ENCODE measurements around the gene SLC17A4.

Gene SLC17A4

DNA sequence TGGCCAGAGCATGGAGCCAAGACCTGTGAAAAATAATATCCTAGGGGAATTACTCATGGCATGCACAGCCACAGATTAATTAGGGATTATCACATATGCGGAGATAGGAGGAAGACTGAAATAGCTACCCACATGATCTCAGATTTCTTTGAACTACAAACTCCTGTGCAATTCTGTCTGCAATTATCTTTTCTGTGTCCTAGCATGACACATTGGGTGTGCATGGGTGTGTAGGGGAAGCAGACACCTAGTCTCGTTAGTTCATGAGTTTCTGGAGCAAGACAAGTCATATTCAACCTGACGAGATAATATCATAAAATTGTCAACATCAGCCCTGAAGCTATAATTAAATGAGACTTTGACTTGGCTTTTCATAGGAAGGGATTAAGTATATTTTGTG, 3.6 kb upstream of the SLC17A4 start:
- DNase-seq (ENCODE audit: low read depth): no peak

DNA sequence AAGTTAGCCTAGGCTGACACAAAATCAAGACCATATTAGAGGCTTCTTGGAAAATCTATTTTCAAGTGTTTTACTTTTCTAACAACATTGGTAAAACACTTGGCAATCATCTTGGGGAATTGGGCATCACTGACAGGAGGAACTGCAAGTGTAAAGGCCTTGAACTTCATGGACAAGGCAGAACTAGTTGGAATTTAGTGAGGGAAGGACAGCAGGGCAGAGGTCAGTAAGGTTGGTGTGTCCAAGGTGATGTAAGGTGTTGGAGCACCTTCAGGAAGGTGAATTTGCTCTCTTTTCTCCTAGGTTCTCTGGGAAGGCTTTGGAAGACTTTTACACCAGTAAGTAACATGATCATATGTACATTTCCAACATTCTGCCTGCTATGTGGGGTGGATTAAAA, 1.5 kb upstream of the SLC17A4 start:
- DNase-seq (ENCODE audit: low read depth): no peak

DNA sequence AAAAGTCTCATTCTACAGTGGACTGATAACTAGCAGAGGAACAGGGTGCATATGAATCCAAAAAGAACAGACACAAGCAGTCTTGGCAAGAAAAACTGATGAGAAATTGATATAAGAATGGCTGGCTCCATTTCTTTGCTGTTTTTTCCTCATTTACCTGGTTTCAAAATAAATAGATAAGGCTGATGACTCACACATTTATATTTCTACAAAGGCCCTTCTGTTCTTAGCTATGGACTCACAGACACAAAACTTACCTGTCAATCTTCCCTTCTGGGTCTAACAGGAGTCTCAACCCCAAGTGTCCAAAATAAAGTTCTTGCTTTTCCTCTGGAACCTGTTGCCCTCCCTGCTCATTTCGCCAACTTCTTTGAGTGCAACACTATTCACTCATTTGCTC, 941 bp downstream of the SLC17A4 start:
- DNase-seq (ENCODE audit: low read depth): no peak

DNA sequence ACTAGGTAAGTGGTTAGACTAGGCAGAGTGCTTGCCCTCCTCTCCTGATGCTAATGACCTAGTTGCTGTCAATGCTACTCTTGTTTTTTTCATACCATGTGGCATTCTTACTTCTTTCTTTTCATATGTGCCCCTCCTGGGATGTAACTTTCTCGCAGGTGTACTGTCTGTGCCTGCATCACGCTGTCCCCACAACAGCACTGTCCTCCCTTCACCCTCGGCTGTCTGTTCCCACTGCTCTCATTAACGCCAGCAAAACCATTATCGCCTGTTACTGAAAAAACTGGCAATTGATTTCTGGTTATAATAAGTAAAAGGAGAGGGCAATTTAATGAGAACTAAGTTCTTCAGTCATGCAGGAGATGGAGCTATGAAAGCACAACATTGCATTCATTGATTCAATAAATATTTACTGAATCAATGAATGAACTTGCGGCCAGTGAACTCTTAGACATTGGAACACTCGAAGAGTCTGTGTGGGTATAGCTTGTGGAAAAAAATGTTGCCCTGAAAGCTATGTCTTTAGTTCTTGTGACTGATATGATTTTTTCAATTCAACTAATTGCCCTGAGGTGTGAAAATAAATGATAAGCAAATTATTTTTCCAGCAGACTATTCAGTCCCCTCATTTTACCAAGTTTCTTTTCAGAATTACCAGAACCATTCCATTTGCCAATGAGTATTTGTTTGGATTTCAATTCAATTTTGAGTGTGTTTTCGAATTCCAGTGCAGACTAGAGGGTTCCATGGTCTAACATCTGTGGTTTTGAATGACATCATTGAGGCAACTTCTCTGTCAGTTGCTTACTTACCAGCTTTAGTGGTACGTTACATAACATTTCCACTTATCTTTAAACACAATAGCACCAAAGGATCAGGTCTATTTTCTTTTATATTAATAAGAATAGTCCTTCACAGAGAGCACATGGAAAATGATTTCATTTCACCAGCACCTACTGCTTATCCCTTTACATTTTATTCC, 2.1 kb downstream of the SLC17A4 start:
- DNase-seq (ENCODE audit: low read depth): no peak

DNA sequence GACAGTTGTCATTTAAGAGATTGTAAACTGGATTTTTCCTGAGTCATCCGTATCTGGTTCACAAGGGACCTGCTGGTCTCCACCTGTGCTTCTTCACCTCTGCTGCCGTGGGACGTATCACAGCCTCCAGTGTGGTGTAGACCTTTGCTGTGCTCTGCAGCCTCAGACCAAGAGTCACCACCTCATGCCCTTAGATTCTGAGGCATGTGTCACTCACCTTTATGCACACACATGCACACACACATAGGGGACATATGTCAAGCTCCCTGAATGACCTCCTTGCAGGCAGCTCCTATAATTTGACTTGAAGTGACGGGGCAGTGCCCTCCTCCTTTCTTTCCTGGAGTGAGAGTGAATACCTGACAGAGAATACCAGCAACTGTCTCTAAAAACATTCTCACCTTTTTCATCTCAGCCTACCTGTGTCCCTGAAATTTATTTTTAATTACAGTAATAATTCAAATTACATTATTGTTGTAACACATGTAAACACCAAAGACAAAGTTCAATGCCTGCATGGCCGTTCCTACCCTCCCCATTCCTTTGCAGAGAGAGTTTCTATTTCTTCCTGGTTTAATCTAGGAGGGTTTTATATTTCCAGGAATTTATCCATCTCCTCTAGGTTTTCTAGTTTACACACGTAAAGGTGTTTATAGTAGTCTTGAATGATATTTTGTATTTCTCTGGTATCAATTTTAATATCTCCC, 3.5 kb downstream of the SLC17A4 start:
- no peak for DNase-seq (ENCODE audit: low read depth)

DNA sequence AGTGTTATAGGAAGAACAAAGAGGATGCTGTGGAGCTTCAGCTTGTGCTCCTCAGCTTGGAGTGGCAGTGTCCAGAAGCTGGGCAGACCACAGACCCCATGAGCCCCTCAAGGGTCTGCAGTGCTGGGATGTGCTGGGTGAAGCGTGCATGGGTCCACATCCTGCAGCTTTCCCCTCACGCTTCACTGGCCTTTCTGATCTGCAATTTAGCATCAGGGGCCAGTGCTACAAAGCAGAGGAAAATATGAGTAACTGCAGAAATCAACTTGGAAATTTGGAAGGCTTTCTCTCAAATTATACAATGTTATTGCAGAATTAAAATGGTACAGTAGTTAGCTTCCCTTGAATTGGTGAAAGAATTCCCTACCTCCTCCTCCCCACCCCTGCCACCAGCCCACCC, 10.1 kb downstream of the SLC17A4 start:
- DNase-seq (ENCODE audit: low read depth): no peak

DNA sequence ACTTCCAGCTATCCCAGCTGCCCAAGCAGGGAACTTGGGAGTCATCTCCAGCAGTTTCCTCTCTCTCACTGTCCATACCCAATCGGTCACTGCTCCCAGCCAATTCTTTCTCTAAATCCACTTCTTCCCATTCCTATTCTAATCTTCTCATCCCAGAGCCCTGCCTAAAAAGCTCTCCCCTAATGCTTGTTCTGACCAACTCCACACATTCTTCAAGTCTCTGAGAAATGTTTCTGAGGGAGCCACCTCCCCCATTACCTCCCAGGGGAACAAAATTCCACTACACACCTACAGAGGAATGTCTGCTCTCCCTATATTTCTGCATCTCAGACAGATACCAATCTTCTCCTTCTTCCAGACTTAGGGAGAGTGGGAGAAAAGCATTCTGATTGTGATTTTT, 14.0 kb downstream of the SLC17A4 start:
- DNase-seq (ENCODE audit: low read depth): no peak

DNA sequence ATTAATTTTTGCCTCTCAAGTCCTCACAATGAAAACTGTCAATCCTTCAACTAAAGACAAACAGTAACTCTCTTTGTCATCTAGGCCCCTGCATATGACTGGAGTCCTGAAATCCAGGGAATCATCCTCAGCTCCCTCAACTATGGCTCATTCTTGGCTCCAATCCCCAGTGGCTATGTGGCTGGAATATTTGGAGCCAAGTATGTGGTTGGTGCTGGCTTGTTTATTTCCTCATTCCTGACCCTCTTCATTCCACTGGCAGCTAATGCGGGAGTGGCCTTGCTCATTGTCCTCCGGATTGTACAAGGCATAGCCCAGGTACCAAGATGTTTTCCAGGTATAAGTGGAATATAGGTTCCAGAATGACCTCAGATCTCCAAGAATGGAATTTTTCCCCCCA, 15.4 kb downstream of the SLC17A4 start:
- no peak for DNase-seq (ENCODE audit: low read depth)

DNA sequence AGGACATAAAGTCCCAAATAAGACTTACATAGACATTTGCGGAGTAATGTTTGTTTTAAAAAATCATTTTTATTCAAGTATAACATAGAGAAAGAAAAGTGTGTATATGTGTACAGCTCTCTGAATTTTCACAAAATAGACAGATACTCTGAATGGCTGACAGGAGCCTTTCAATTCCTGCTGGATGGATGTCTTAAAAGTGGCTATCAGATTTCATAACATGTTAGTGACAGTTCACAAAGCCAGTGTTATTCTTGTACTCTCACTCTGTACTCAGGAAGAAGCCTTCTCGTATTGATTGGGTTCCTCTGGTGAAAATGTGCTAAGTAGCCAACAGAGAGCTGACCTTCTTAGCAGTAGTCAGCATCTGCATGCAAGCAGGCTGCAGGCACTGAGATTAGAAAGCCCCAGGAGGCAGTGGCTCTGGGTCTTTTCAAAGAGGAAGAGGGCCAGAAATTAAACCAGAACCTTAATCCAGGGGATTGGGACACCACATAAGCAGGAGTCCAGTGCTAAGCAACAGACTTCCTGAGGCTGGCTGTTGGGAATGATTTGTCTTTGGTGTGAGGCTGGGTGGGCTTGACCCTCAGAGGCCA, 19.7 kb downstream of the SLC17A4 start:
- DNase-seq (ENCODE audit: low read depth): no peak

DNA sequence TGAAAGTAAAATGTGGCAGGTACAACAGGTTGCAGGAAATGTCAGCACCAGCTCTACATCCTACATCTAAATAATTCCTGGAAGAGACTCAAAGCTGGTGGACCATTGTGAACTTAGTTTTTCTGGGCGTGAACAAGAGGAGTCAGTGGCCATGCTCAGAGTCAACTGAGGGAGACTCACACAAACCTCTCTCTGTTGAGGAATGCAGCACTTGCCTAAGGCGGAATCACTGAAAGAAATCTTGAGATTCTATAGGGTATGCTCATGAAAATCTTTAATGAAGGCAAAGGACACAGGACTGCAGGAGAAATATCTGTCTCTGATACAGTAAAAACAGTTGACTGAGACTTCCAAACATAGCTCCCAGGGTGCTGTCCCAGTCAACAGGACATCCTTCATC, 22.5 kb downstream of the SLC17A4 start:
- no peak for DNase-seq (ENCODE audit: low read depth)

DNA sequence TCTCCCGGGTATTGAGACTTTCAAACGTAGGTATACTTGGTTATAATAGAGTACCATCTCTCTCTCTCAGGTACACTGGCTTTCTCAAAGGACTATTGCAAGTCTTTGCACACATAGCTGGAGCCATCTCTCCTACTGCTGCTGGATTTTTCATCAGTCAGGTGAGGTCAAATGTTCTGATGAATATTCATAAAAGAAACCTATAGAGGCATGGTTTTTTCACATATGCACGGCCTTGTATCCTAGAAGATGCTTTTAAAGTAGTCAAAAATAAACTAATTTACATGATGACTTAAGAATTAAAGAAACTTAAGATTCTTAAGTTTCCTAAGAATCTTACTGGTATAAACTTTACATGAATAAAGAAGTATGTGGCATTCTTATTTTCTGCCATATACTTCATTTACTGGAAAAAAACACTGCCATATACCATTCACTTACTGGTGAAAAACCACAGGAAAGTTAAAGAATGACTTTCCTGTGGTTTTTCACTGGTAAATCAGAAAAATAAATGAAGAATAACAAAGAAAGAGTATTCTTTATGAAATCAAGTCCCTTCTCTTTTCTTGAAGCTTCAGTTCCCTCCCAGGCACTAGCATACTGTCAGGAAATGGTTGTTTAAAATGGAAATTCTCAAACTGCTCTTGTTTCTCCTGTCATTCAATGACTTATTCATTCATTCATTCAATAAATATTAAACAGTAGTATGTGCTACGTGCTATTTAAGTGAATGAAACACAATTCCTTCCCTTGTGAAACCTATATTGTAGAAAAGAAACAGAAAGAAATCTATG, 23.5 kb downstream of the SLC17A4 start:
- no peak for DNase-seq (ENCODE audit: low read depth)

DNA sequence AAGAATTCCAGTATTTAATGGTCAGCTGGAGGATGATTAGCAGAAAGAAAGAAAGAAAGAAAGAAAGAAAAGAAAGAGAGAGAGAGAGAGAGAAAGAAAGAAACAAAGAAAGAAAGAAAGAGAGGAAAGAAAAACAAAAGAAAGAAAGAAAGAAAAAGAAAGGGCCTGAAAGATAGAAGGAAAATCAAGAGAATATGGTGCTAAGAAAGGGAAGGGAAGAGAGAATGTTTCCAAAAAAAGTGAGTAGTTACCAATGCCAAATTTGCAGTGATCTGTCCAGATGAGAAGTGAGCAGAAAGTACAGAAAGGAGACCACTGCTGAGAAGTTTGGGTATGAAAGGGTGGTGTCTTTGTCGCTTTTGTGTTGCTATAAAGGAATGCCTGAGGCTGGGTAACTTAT, 26.6 kb downstream of the SLC17A4 start:
- no peak for DNase-seq (ENCODE audit: low read depth)

DNA sequence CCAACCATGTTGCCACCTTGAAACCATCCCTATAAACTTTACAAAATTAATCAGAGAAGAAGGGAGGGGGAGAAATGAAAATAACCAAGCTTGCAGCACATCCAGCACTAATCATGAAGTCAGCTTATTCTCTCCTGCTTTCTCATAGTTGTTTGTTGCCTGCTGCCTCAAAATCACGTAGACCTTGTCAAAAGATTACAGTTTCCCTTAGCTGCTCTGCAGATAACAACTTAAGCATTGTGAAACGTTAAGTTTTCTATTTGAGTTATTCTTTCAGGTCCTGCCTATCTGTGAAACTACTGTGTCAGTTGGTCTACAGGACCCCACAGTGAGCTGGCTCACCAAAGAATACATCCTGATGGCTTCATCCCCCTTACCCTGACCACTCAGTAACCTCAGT, 32.9 kb downstream of the SLC17A4 start:
- DNase-seq (ENCODE audit: low read depth): no peak

DNA sequence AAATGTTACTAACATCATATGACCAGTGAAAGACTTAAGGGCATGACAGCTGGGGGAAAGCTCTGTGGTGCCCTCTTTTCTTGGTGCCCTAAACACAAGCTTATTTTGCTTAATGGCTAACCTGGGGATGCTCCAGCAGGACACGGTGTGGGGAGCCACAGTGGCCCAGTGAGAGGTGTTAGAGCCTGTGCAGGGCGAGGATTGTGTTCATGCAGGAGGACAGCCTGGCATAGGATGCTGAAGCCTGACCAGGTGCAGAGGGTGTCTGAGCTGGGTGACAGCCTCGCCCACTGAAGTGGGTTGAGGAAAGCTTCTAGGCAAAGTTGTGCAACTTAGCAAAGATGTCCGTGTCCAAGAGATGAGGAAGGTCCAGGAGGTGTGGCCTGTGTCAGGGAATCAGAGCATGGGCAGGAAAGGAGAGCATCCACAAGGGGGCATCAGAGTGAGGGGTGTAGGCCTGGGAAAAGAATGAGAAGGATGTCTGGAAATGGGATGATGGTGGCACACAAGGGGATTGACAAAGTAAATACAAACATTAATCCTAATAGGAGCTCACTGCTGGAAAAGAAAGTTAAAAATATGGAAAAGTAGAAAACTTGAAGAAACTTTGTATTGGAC, 33.9 kb downstream of the SLC17A4 start:
- no peak for DNase-seq (ENCODE audit: low read depth)

DNA sequence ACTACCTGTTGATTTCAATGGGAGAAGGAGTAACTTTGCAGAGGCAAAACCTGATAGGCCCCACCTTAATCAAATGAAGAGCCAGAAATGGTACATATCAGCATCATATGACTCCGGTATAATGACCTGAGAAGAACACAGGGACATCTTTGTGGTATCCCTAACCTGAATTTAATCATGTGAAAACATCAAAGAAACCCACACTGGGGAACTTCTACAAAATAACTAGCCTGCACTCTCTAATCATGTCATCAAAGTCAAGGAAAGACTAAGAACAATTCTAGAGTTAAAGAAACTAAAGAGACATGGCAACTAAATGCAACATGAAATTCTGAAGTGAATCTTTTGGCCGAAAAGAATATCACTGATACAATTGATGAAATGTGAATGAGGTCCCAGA, 34.9 kb downstream of the SLC17A4 start:
- no peak for DNase-seq (ENCODE audit: low read depth)

DNA sequence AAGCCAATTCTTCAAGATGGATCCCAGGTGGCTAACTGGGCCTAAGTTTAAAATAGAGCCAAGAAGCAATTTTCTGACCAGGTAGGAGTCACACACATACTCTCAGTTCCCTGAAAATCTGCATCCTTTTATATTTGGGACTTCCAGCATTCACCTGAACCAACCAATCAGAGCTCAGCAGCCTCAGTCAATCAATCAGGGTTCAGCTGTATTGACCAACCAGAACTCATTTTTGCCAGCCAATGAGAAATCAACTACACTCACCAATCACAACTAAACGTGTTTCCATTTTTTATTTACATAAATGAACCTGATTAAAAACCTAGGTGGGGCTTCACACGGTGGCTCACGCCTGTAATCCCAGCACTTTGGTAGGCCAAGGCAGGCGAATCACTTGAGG, 37.5 kb downstream of the SLC17A4 start:
- no peak for DNase-seq (ENCODE audit: low read depth)

DNA sequence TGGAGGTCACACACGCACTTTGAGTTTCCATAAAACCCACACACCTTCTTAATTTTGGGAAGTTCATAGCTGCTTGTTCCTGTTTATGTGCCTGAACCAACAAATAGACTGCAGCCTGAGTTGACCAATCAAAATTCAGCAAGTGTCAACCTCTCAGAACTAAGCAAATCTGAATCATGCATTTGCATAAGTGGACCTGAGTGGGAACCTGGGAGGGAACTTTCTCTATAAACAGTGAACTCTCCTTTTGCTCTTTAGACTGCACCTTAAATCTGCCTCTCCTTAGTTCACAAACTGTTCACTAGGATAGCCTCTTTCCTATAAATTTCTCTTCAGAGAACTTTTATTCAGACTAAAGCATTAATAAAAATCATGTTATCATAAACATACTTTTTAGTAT, 39.4 kb downstream of the SLC17A4 start:
- no peak for DNase-seq (ENCODE audit: low read depth)

DNA sequence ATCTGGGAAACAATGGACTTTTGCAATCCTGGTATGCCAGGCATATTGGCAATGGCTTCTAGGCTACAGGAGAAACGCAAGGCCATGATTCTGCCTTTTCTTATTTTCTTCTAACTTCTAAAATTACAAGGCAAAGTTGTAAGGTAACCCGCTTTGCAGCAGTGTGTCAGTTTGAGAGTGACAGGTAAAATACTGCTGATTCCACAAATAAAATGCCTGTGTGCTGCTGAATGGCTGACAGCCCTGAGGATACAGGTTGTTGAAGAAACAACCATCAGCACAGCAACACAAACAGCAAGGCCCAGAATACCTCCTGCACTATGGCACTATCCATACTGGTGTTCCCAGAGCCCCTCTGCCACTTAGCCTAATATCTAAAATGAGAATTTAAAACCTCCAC, 40.2 kb downstream of the SLC17A4 start:
- no peak for DNase-seq (ENCODE audit: low read depth)

DNA sequence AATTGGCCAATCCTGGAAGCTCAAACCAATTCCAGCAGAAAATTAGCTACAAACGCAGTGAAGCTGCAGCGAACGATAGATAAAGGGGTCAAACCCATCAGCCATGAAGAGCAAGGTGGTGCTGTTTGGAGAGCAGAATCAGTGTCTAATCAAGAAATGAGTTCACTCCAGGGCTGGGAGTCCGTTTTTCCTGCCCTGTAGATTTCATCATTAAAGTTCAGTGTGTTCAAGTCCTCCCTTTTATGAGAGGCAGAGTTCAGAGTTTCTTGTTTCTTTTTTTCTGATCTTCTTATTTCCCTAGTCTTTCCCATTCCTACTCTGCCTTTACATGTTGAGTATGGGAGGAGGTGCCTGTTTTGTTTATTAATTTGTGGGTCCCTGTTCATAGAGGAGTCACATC, 46.9 kb downstream of the SLC17A4 start:
- DNase-seq (ENCODE audit: low read depth): no peak

DNA sequence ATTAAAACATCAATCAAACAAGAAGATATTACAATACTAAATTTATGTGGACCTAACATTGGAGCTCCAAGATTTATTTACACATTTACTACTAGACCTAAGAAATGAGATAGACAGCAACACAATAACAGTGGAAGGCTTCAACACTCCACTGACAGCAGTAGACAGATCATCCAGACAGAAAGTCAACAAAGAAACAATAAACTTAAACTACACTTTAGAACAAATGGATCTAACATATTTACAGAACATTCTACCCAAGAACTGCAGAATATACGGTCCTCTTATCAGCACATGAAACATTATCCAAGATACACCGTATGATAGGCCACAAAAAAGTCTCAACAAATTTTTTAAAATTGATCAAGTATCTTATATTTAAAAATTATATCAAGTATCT, 50.3 kb downstream of the SLC17A4 start:
- DNase-seq (ENCODE audit: low read depth): no peak

DNA sequence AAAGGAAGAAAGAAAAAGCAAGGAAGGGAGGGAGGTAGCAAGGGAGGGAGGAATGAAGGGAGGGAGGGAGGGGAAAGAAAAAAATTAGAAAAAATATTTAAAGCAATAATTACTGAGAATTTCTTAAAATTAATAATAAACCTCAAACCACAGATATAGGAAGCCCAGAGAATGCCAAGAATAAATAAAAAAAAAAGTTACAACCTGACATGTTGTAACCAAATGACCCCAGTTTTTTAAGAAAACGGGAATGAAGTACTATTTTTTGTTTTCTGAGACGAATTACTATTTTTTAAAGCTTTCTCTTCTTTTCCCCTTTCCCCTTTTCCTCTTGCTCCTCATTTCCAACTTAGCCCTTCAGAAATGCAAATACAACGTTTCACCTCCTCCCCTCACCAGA, 60.7 kb downstream of the SLC17A4 start:
- no peak for DNase-seq (ENCODE audit: low read depth)

DNA sequence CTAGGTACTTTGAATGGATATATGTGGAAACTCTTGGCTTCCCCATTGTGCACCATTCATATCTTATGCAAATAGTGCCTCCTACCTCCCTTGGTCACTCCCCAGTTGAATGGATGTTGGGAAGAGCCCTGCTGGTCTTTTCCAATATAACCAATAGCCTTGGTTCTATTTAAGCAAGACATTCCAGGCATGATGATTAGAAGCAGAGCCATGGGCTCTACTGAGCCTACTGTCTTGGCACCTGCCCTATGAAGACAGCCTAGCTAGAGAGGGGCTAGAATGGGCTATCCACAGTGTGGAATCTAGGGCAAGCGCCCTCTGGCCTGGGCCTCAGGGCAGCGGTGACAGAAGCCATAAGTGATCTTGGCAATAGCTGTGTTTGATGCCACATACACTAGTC, 61.7 kb downstream of the SLC17A4 start:
- no peak for DNase-seq (ENCODE audit: low read depth)

Data from stimulated activated CD8-positive, alpha-beta memory T cell treated with anti-CD3 and anti-CD28 coated beads, Interleukin-12 subunit alpha, Interleukin-12 subunit beta, amount 100 ng/mL, for 4 hours (primary cell).